GM12892 (cell line): ENCODE measurements around the gene GID8.

ENCODE experiments used
- DNase-seq: peaks from one replicate; pipeline ENCODE4 v3.0.0; 2011; ENCODE audit not compliant: insufficient read length
- FAIRE-seq: peaks from 2 replicates; lab custom pipeline; 2011; peaks lifted over from hg19 to GRCh38; lab: Jason Lieb, UNC
- POLR2A ChIP-seq: IDR thresholded peaks from 2 replicates; pipeline ENCODE4 v1.6.1; 2011; ENCODE audit warnings: low read depth, low read length, control low read depth
- POLR2AphosphoS5 ChIP-seq: IDR thresholded peaks from 2 replicates; pipeline ENCODE4 v1.6.1; 2011; ENCODE audit warnings: low read depth, low read length, control low read depth
- TAF1 ChIP-seq: IDR thresholded peaks from 2 replicates; pipeline ENCODE4 v1.6.1; 2011; ENCODE audit warnings: low read depth, mild to moderate bottlenecking, control low read depth, low read length, borderline replicate concordance

Gene GID8

DNA sequence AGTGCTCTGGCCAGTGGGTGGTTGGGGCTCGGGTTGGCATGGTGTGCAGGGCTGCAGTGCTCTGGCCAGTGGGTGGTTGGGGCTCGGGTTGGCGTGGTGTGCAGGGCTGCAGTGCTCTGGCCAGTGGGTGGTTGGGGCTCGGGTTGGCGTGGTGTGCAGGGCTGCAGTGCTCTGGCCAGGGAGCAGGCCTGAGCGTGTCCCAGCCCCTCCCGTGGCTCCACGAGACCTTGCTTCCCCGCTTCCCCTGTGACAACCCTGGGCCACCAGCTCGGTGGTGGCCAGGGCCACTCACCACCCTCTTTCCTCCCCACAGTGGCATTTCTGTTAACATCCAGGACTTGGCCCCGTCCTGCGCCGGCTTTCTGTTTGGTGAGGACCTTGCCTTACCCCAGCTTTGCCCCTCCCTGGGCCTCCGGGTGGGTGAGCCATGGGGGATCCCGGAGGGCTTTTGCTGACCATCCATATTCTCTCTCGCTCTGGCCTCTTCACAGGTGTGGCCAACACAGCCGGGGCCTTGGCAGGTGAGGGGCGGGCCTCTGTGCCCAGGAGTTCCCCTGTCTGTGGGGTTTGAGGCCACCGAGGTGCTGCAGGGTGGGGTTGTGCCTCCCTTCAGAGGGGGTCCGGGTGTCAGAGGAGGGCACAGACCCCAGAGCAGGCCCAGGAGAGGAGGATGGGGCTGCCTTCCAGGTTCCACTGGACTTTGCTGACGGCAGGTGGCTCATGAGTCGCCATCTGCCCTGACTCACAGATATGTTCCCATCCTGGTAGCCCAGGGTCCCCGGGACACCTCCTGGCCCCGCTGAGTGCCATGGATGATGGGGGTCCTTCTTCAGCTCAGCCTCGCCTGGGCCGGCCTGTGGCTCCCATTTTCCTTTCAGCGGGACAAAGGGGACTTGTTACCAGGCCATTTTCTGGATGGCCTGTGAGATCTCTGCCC, 28.5 kb downstream of the GID8 start:
- FAIRE-seq (no peak), DNase-seq (no peak)
- no peak for TF ChIP-seq POLR2AphosphoS5
- TF ChIP-seq TAF1 = no peak
- no peak for TF ChIP-seq POLR2A

DNA sequence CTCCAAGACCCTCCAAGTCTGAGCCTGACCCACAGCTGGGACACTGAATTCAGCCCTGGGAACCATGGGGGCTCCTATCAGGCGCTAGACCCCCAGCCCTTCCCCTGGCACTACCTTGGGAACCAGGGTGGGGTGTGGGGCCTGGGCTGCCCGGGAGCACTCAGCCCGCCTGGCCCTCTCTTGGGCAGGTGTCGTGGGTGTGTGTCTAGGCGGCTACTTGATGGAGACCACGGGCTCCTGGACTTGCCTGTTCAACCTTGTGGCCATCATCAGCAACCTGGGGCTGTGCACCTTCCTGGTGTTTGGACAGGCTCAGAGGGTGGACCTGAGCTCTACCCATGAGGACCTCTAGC, 29.2 kb downstream of the GID8 start:
- no peak for FAIRE-seq
- no peak for TF ChIP-seq TAF1
- no peak for TF ChIP-seq POLR2A
- TF ChIP-seq POLR2AphosphoS5 = no peak

GRCh38 chr20:62967628-62968351, 29.8 kb downstream of the GID8 start:
- DNase-seq = no peak
- no peak for TF ChIP-seq TAF1
- no peak for FAIRE-seq

More for the DNA sequence above, 29.2 kb downstream of the GID8 start:
- DNase-seq = no peak

- no peak for FAIRE-seq
- TF ChIP-seq TAF1 (no peak), POLR2A (no peak), POLR2AphosphoS5 (no peak)
Measured at GRCh38 chr20:62968378-62969178, 30.6 kb downstream of the GID8 start.

DNA sequence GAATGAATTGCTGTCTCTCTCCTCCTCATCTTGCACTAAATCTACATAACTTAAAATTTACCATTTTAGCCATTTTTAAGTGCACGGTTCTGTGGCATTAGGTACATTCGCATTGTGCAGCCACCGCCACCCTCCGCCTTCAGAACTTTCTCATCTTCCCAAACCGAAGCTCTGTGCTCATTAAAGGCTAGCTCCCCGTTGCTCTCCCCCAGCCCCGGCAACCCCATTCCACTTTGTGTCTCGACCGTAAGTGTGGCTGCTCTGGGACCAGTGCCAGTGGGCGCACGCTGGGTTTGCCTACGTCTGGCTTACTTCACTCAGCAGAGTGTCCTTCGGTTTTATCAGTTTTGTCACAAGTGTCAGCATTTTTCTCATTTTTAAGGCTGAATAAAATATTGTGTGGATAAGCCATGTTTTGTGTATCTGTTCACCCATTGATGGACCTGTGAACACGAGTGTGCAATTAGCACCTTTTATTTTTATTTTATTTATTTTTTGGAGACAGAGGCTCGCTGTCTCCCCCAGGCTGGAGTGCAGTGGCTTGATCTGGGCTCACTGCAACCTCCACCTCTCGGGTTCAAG, 31.3 kb downstream of the GID8 start:
- FAIRE-seq (no peak), DNase-seq (no peak)
- TF ChIP-seq POLR2A (no peak), POLR2AphosphoS5 (no peak), TAF1 (no peak)

More at GRCh38 chr20:62968378-62969178, 30.6 kb downstream of the GID8 start:
- DNase-seq = no peak

DNA sequence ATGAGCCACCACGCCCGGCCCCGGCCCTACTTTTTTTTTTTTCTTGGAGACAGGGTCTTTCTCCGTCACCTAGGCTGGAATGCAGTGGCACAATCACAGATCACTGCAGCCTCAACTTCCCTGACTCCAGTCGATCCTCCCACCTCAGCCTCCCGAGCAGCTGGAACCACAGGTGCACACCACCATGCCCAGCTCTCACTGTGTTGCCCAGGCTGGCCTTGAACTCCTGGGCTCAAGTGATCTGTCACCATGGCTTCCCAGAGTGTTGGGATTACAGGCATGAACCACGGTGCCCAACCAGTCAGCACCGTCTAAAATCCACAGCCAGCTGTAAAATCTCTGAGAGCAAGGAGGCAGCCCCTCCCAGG, 32.0 kb downstream of the GID8 start:
- TF ChIP-seq POLR2AphosphoS5 = no peak
- no peak for TF ChIP-seq POLR2A
- TF ChIP-seq TAF1 = no peak
- DNase-seq (no peak), FAIRE-seq (no peak)

DNA sequence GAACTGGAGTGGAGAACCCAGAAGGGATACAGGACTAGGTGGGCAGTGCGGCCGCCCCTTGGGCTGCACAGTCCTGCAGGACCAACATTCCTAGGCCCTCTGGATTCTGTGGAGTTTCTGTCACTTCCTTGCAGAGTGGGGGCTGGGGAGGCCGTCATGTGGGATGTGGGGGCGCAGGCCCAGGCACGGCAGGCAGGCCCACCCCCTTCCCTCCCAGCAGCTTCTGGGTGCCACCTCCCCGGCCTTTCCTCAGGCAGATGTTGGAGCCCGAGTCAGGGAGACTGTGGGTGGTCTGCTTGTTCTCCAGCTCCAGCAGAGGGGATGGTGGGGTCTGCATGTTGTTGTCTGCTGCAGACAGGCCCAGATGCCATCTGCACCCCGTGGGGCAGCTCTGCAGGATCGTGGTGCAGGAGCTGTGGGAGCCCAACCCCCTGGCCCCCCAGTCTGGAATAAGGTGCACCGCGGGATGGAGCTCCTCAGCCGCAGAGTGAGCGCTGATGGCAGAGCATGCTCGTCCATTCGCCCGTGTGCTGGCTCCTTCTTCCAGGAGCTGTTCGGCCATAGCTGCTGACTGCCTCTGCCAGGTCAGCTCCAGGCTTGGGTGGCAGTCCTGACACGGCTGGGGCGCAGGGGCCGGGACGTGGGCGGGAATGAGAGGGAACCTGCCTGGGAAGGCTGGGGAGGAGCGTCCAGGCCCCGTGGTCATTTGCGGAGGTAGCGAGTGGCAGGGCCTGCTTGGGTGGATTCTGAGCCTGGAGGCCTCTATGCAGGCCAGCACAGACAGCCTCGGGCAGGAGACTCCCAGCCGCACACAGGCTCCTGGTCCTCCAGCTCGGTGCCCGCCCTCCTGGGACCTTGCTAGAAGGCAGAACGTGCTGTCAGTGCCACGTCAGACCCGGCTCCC, 32.6 kb downstream of the GID8 start:
- FAIRE-seq (no peak), DNase-seq (no peak)
- TF ChIP-seq POLR2AphosphoS5 = no peak
- peak; percentile 34; the same call in 1 of the 2 replicates for TF ChIP-seq POLR2A
- TF ChIP-seq TAF1 = no peak

GRCh38 chr20:62971211-62971949, 33.4 kb downstream of the GID8 start:
- no peak for DNase-seq
- TF ChIP-seq TAF1 = no peak
- TF ChIP-seq POLR2A = no peak
- no peak for TF ChIP-seq POLR2AphosphoS5
- FAIRE-seq = peak; percentile 24

DNA sequence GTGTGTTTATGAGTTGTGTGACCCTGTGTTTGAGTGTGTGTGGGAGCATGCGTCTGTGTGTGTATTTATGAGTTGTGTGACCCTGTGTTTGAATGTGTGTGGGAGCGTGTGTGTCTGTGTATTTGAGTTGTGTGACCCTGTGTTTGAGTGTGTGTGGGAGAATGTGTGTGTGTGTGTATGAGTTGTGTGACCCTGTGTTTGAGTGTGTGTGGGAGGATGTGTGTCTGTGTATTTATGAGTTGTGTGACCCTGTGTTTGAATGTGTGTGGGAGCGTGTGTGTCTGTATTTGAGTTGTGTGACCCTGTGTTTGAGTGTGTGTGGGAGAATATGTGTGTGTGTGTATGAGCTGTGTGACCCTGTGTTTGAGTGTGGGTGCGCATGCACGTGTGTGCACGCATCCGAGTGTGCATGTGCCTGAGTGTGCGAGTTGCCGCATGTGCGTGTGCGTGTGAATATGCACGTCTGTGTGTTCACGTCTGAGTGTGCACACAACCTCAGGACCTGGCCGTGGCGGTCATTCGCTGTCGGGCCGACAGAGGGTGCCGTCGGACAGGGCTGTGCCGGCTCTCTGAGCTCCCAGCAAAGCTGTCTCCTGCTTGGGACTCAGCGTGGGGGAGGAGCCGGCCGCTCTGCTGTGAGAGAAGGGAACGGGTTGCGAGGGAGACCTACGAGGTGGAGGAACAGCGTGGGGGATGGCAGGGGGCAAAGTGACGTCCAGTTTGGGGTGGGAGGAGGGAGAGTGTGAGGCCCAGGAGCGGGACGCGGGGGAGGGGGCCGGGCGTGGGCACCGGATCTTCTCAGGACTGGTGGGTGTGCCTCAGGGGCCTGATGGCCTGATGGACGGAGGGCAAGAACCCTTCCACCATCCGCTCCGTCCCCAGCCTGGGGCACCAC, 34.2 kb downstream of the GID8 start:
- TF ChIP-seq TAF1 = no peak
- no peak for TF ChIP-seq POLR2AphosphoS5
- DNase-seq (peak; percentile 96), FAIRE-seq (peak; percentile 90)
